ENCODE measurements around the gene TMEM44.

TMEM44 gene

GRCh38 chr3:194577986-194578905 is 55.0 kb downstream of the TMEM44 start:
- DNase-seq (ENCODE audit: low read depth, low spot score) = no peak
- peaks cover 2% of the 10 kb centered on the region for H3K4me1 ChIP-seq (ENCODE audit: insufficient read depth, insufficient read length)
- H3K9me3 ChIP-seq (ENCODE audit: insufficient read depth, low read length) = no peaks in the 10 kb centered on the region
- no peak overlapping the region for H3K4me3 ChIP-seq (ENCODE audit: insufficient read length, low read depth)
- H3K36me3 ChIP-seq (ENCODE audit: insufficient read depth, insufficient read length, low read length) = no peaks in the 10 kb centered on the region
- TF ChIP-seq YY1 (IDR thresholded peaks at IDR 0.05; ENCODE audit: insufficient read depth, insufficient read length) (no peak), SUZ12 (IDR thresholded peaks at IDR 0.05; ENCODE audit: extremely low read depth, insufficient read depth, insufficient read length) (no peak), ZNF274 (IDR thresholded peaks at IDR 0.05; ENCODE audit: low read depth, low read length) (no peak)
- H3K9ac ChIP-seq (ENCODE audit: insufficient read length, low read depth) = no peak overlapping the region
- H3K27me3 ChIP-seq (ENCODE audit: insufficient read depth, insufficient read length) = no peaks in the 10 kb centered on the region

GRCh38 chr3:194575484-194576210 is 57.6 kb downstream of the TMEM44 start:
- H3K36me3 ChIP-seq (ENCODE audit: insufficient read depth, insufficient read length, low read length) = no peaks in the 10 kb centered on the region
- DNase-seq (ENCODE audit: low read depth, low spot score) = no peak
- peaks cover 8% of the 10 kb centered on the region for H3K4me1 ChIP-seq (ENCODE audit: insufficient read depth, insufficient read length)
- no peaks in the 10 kb centered on the region for H3K9me3 ChIP-seq (ENCODE audit: insufficient read depth, low read length)
- no peak for TF ChIP-seq ZNF274 (IDR thresholded peaks at IDR 0.05; ENCODE audit: low read depth, low read length)
- no peak for TF ChIP-seq SUZ12 (IDR thresholded peaks at IDR 0.05; ENCODE audit: extremely low read depth, insufficient read depth, insufficient read length)
- no peak for TF ChIP-seq YY1 (IDR thresholded peaks at IDR 0.05; ENCODE audit: insufficient read depth, insufficient read length)
- no peak overlapping the region for H3K9ac ChIP-seq (ENCODE audit: insufficient read length, low read depth)
- H3K27me3 ChIP-seq (ENCODE audit: insufficient read depth, insufficient read length) = no peaks in the 10 kb centered on the region
- H3K4me3 ChIP-seq (ENCODE audit: insufficient read length, low read depth) = no peak overlapping the region

- Histone ChIP-seq H3K9ac (ENCODE audit: insufficient read length, low read depth) (no peak overlapping the region), H3K27me3 (ENCODE audit: insufficient read depth, insufficient read length) (no peaks in the 10 kb centered on the region), H3K4me1 (ENCODE audit: insufficient read depth, insufficient read length) (peaks cover 8% of the 10 kb centered on the region), H3K4me3 (ENCODE audit: insufficient read length, low read depth) (no peak overlapping the region), H3K36me3 (ENCODE audit: insufficient read depth, insufficient read length, low read length) (no peaks in the 10 kb centered on the region), H3K9me3 (ENCODE audit: insufficient read depth, low read length) (no peaks in the 10 kb centered on the region)
- TF ChIP-seq SUZ12 (IDR thresholded peaks at IDR 0.05; ENCODE audit: extremely low read depth, insufficient read depth, insufficient read length) (no peak), YY1 (IDR thresholded peaks at IDR 0.05; ENCODE audit: insufficient read depth, insufficient read length) (no peak), ZNF274 (IDR thresholded peaks at IDR 0.05; ENCODE audit: low read depth, low read length) (no peak)
- no peak for DNase-seq (ENCODE audit: low read depth, low spot score)
Measured at GRCh38 chr3:194574639-194575483, 58.4 kb downstream of the TMEM44 start.

GRCh38 chr3:194573680-194574437 is 59.4 kb downstream of the TMEM44 start:
- Histone ChIP-seq H3K9ac (ENCODE audit: insufficient read length, low read depth) (no peak overlapping the region), H3K36me3 (ENCODE audit: insufficient read depth, insufficient read length, low read length) (no peaks in the 10 kb centered on the region), H3K27me3 (ENCODE audit: insufficient read depth, insufficient read length) (no peaks in the 10 kb centered on the region), H3K4me3 (ENCODE audit: insufficient read length, low read depth) (no peak overlapping the region), H3K4me1 (ENCODE audit: insufficient read depth, insufficient read length) (peaks cover 8% of the 10 kb centered on the region), H3K9me3 (ENCODE audit: insufficient read depth, low read length) (no peaks in the 10 kb centered on the region)
- DNase-seq (ENCODE audit: low read depth, low spot score) = no peak
- TF ChIP-seq YY1 (IDR thresholded peaks at IDR 0.05; ENCODE audit: insufficient read depth, insufficient read length) (no peak), SUZ12 (IDR thresholded peaks at IDR 0.05; ENCODE audit: extremely low read depth, insufficient read depth, insufficient read length) (no peak), ZNF274 (IDR thresholded peaks at IDR 0.05; ENCODE audit: low read depth, low read length) (no peak)

GRCh38 chr3:194572944-194573491 is 60.2 kb downstream of the TMEM44 start:
- H3K4me1 ChIP-seq (ENCODE audit: insufficient read depth, insufficient read length) = peaks cover 8% of the 10 kb centered on the region
- H3K9me3 ChIP-seq (ENCODE audit: insufficient read depth, low read length) = no peaks in the 10 kb centered on the region
- H3K27me3 ChIP-seq (ENCODE audit: insufficient read depth, insufficient read length) = no peaks in the 10 kb centered on the region
- DNase-seq (ENCODE audit: low read depth, low spot score) = no peak
- TF ChIP-seq YY1 (IDR thresholded peaks at IDR 0.05; ENCODE audit: insufficient read depth, insufficient read length) = no peak
- TF ChIP-seq SUZ12 (IDR thresholded peaks at IDR 0.05; ENCODE audit: extremely low read depth, insufficient read depth, insufficient read length) = no peak
- no peak for TF ChIP-seq ZNF274 (IDR thresholded peaks at IDR 0.05; ENCODE audit: low read depth, low read length)
- H3K36me3 ChIP-seq (ENCODE audit: insufficient read depth, insufficient read length, low read length) = no peaks in the 10 kb centered on the region
- H3K4me3 ChIP-seq (ENCODE audit: insufficient read length, low read depth) = no peak overlapping the region
- no peak overlapping the region for H3K9ac ChIP-seq (ENCODE audit: insufficient read length, low read depth)

- Histone ChIP-seq H3K9me3 (ENCODE audit: insufficient read depth, low read length) (no peaks in the 10 kb centered on the region), H3K4me1 (ENCODE audit: insufficient read depth, insufficient read length) (peaks cover 6% of the 10 kb centered on the region)
Measured at GRCh38 chr3:194572143-194572789, 61.0 kb downstream of the TMEM44 start.

More at GRCh38 chr3:194572143-194572789, 61.0 kb downstream of the TMEM44 start:
- Histone ChIP-seq H3K27me3 (ENCODE audit: insufficient read depth, insufficient read length) (no peaks in the 10 kb centered on the region), H3K36me3 (ENCODE audit: insufficient read depth, insufficient read length, low read length) (no peaks in the 10 kb centered on the region), H3K4me3 (ENCODE audit: insufficient read length, low read depth) (no peak overlapping the region), H3K9ac (ENCODE audit: insufficient read length, low read depth) (no peak overlapping the region)
- no peak for DNase-seq (ENCODE audit: low read depth, low spot score)
- TF ChIP-seq YY1 (IDR thresholded peaks at IDR 0.05; ENCODE audit: insufficient read depth, insufficient read length) = no peak
